Stimulated activated CD4-positive, alpha-beta T cell treated with anti-CD3 and anti-CD28 coated beads, Interleukin-15, amount 100 ng/mL, for 1 hour (primary cell): ENCODE measurements around the gene KIF17.
"Not testable (repeated sequence)": the region's sequence is repeated elsewhere in the genome, so short reads cannot be mapped to it uniquely, and the experiment has no call there.

Source experiments
- DNase-seq, 2 donors: peaks; one replicate each; pipeline ENCODE4 v3.0.0-alpha.2; 2020; ENCODE audit warnings: low read depth in 1 of 2, low spot score in 1 of 2

Gene KIF17

GRCh38 chr1:20727746-20728316, 10.0 kb upstream of the KIF17 start:
- no peak for DNase-seq

- no peak for DNase-seq
Measured at GRCh38 chr1:20726932-20727745, 9.3 kb upstream of the KIF17 start.

- no peak for DNase-seq
Measured at GRCh38 chr1:20726118-20726911, 8.5 kb upstream of the KIF17 start.

- DNase-seq: no peak
Measured at GRCh38 chr1:20725189-20726117, 7.6 kb upstream of the KIF17 start.

- no peak for DNase-seq
Measured at GRCh38 chr1:20724364-20725188, 6.8 kb upstream of the KIF17 start.

GRCh38 chr1:20723537-20724363, 5.9 kb upstream of the KIF17 start:
- no peak for DNase-seq

GRCh38 chr1:20723159-20723536, 5.3 kb upstream of the KIF17 start:
- DNase-seq: no peak

GRCh38 chr1:20721117-20722061, 3.6 kb upstream of the KIF17 start:
- DNase-seq: no peak

- no peak for DNase-seq
Measured at GRCh38 chr1:20720631-20721091, 2.9 kb upstream of the KIF17 start.

GRCh38 chr1:20719871-20720620, 2.2 kb upstream of the KIF17 start:
- no peak for DNase-seq

- DNase-seq: no peak
Measured at GRCh38 chr1:20719261-20719660, 1.5 kb upstream of the KIF17 start.

- not testable (repeated sequence) for DNase-seq
Measured at GRCh38 chr1:20718343-20718882, 606 bp upstream of the KIF17 start.

- DNase-seq: no peak
Measured at GRCh38 chr1:20716232-20716631, 1.6 kb downstream of the KIF17 start.

- DNase-seq: no peak
Measured at GRCh38 chr1:20715406-20715805, 2.4 kb downstream of the KIF17 start.

GRCh38 chr1:20713440-20713839, 4.4 kb downstream of the KIF17 start:
- no peak for DNase-seq

GRCh38 chr1:20712215-20712577, 5.6 kb downstream of the KIF17 start:
- DNase-seq: no peak
